C4-2B (cell line): Measurements from ENCODE around the gene TMEM117.

ENCODE experiments used
- ZFX ChIP-seq: fragments of 450-650 bp; IDR thresholded peaks from 2 replicates; pipeline ENCODE4 v1.6.1; 2017
- TF ChIP-seq, protein P1 (sequence below): fragments of 450-650 bp; conservative IDR thresholded peaks from 2 replicates; pipeline ENCODE4 v1.5.1; 2017; ENCODE audit warnings: mild to moderate bottlenecking

DNA sequence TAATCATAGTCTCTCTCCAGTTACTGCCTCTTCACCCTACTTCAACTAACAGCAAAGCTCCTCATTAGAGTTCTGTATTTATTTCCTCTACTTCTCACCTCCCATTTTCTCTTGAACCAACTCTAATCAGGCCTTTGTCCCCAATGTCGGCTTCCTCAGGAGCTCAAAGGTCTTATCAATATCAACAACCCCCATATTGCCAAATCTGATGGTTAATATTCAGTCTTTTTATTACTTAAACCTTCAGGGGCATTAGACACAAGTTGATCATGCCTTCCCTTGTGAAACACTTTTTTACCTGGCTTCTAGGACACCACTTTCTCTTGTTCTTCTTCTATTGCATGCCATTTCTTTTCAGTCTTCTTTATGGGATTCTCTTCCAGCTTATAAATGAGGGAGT lies 531.3 kb downstream of the TMEM117 start:
- TF ChIP-seq, protein P1, sequence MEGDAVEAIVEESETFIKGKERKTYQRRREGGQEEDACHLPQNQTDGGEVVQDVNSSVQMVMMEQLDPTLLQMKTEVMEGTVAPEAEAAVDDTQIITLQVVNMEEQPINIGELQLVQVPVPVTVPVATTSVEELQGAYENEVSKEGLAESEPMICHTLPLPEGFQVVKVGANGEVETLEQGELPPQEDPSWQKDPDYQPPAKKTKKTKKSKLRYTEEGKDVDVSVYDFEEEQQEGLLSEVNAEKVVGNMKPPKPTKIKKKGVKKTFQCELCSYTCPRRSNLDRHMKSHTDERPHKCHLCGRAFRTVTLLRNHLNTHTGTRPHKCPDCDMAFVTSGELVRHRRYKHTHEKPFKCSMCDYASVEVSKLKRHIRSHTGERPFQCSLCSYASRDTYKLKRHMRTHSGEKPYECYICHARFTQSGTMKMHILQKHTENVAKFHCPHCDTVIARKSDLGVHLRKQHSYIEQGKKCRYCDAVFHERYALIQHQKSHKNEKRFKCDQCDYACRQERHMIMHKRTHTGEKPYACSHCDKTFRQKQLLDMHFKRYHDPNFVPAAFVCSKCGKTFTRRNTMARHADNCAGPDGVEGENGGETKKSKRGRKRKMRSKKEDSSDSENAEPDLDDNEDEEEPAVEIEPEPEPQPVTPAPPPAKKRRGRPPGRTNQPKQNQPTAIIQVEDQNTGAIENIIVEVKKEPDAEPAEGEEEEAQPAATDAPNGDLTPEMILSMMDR: no peak
- TF ChIP-seq ZFX: no peak
